Muscle layer of duodenum (tissue), 2 donors: ENCODE data around the gene PPL.
"Not testable (repeated sequence)": the region's sequence is repeated elsewhere in the genome, so short reads cannot be mapped to it uniquely, and the experiment has no call there.

ENCODE experiments used
- H3K27ac ChIP-seq: one replicate; pipeline ENCODE4 v1.7.0; 2013; ENCODE audit warnings: mild to moderate bottlenecking, low read length
- H3K27me3 ChIP-seq: one replicate; pipeline ENCODE4 v1.7.0; 2013; ENCODE audit warnings: low read depth, mild to moderate bottlenecking, control low read depth, low read length
- H3K36me3 ChIP-seq, 2 donors: one replicate each; pipeline ENCODE4 v1.7.0; 2013; ENCODE audit warnings: low read length in 2 of 2, control low read depth in 1 of 2, mild to moderate bottlenecking in 1 of 2; ENCODE audit not compliant: insufficient read depth in 2 of 2, control insufficient read depth in 1 of 2
- H3K4me1 ChIP-seq, 2 donors: one replicate each; pipeline ENCODE4 v1.7.0; 2013; ENCODE audit warnings: low read length in 2 of 2, mild to moderate bottlenecking in 2 of 2, control low read depth in 1 of 2, moderate library complexity in 1 of 2; ENCODE audit not compliant: insufficient read depth in 2 of 2, control insufficient read depth in 1 of 2
- H3K4me3 ChIP-seq, 2 donors: one replicate each; pipeline ENCODE4 v1.7.0; 2013; ENCODE audit warnings: low read length in 2 of 2, low read depth in 1 of 2, mild to moderate bottlenecking in 1 of 2
- H3K9me3 ChIP-seq, 2 donors: one replicate each; pipeline ENCODE4 v1.7.0; 2013; ENCODE audit warnings: low read length in 2 of 2, control low read depth in 1 of 2, mild to moderate bottlenecking in 1 of 2; ENCODE audit not compliant: control insufficient read depth in 1 of 2
- donor health status: healthy.

PPL gene

DNA sequence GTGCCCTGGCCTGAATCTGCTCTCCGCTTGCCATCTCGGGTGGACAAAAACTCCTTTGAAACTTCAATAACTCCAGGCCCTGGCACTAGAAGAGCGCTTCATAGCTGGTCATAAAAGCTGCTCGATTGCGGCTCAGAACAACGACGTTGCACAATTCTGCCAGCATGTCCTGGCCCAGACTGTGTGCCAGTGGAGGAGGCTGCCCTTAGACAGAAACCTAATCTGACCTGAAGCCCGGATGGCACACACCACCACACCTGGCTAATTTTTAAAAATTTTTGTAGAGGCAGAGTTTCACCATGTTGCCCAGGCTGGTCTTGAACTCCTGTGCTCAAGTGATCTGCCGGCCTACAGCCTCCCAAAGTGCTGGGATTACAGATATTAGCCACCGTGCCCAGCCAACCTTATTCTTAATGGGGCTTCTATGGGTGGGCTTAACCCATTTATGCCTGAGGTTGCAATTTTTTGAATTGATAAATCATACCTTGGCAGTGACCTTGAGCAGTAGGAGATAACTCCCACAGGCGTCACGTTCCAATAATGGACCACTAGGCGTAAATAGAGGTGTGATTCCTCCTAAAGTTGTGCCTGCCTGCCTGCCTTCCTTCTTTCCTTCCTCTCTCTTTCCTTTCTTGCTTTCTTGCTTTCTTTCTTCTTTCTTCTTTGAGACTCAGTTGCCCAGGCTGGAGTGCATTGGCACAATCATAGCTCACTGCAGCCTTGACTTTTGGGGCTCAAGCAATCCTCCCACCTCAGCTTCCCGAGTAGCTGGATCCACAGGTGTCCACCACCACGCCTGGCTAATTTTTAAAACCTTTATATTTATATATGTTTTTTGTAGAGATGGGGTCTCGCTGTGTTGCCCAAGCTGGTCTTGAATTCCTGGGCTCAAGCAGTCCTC, 1.1 kb upstream of the PPL start:
- no peaks in the 10 kb centered on the region for H3K9me3 ChIP-seq

GRCh38 chr16:4936181-4936990, 562 bp downstream of the PPL start:
- no peaks in the 10 kb centered on the region for H3K9me3 ChIP-seq
- no peaks in the 10 kb centered on the region for H3K27me3 ChIP-seq
- H3K4me1 ChIP-seq: peaks cover 0 to 21% of the 10 kb centered on the region in 2 donors
- no peak overlapping the region for H3K27ac ChIP-seq
- no peaks in the 10 kb centered on the region for H3K36me3 ChIP-seq
- peak overlapping the region; percentile 69 to 74 for H3K4me3 ChIP-seq

More for the DNA sequence above, 1.1 kb upstream of the PPL start:
- peak overlapping the region in 1 of 2 donors; percentile 74 for H3K4me3 ChIP-seq
- peak overlapping the region; percentile 56 for H3K27ac ChIP-seq
- H3K4me1 ChIP-seq: peaks cover 0 to 29% of the 10 kb centered on the region in 2 donors
- no peaks in the 10 kb centered on the region for H3K36me3 ChIP-seq
- no peaks in the 10 kb centered on the region for H3K27me3 ChIP-seq

DNA sequence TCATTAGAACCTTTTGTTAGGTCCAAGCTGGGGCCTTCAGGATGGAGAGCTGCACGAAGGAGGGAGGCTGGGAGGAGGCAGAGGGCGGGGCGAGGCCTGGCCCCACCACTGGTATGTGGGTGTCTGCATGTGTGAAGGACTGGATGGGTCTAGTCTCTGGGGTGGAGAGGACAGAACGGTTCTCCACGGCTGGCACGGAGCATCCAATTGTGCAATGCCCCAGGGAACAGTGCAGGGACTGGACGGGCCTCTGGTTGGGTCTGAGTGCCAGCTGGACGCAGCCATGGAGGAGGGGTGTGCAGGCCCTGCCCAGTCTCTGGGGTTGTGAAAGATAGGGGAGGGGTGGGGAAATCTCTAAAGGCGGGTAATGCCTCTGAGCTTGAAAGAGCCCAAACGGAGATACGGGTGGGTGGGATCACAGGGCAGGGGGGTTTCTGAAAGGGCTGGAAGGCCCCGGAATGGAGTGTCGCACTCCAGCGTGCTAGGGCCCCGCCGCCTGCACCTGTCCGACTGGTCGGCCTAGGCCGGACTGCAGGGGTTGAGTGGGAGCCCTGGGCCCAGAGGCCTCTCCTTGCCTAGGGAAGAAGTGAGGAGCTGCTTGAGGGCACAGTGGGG, 1.6 kb downstream of the PPL start:
- H3K36me3 ChIP-seq: no peaks in the 10 kb centered on the region
- no peaks in the 10 kb centered on the region for H3K9me3 ChIP-seq
- H3K27ac ChIP-seq: no peak overlapping the region
- peaks cover 0 to 21% of the 10 kb centered on the region in 2 donors for H3K4me1 ChIP-seq
- no peaks in the 10 kb centered on the region for H3K27me3 ChIP-seq
- H3K4me3 ChIP-seq: peak overlapping the region; percentile 69 to 74

- H3K9me3 ChIP-seq: no peaks in the 10 kb centered on the region
- H3K4me1 ChIP-seq: peaks cover 0 to 21% of the 10 kb centered on the region in 2 donors
- no peak overlapping the region for H3K27ac ChIP-seq
- H3K36me3 ChIP-seq: no peaks in the 10 kb centered on the region
- no peaks in the 10 kb centered on the region for H3K27me3 ChIP-seq
- no peak overlapping the region for H3K4me3 ChIP-seq
Measured at GRCh38 chr16:4934591-4934990, 2.4 kb downstream of the PPL start.

DNA sequence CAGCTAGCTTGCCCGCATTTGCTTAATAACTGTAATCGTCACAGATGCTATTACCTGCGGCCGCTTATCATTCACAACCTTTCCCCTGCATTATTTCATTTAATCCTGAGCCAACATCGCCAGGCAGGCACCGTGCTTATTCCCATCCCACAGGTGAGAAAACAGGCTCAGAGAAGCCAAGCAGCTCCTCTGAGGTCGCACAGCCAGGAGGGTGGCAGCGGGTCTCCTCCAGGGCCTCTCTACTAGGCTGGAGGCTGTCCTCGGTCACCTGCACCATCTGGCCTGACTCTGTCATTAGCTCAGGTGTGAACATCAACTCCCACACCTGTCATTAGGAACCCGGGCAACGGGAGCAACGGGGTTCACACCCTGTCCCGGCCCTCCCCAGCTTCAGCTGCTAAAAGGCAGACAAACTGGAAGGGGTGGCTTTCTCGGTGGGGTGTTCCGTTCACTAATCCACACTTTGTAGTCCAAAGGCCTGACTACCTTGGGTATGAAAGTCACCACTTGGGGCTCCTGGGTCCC, 3.0 kb downstream of the PPL start:
- Histone ChIP-seq H3K27ac (no peak overlapping the region), H3K9me3 (no peaks in the 10 kb centered on the region), H3K4me1 (peaks cover 0 to 21% of the 10 kb centered on the region in 2 donors), H3K36me3 (no peaks in the 10 kb centered on the region), H3K4me3 (no peak overlapping the region), H3K27me3 (no peaks in the 10 kb centered on the region)

DNA sequence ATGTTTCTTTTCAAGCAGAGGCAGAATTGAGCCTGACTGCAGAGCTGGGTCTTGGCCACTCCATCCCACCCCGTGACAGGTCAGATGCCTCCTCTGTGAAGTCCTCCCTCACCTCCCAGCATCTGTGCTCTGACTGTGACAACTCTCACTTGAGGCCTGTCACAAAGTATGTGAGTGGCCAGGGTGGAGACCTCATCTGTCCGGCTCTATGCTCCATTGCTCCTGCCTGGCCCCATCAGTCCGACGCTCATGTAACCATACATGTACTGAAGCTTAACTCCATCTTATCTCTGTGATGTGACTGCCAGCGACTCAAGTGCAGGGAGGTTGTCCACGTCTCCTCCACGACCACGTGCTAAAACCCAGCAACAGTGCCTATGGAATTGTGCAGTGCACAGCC, 3.5 kb downstream of the PPL start:
- Histone ChIP-seq H3K4me1 (peaks cover 0 to 21% of the 10 kb centered on the region in 2 donors), H3K27ac (no peak overlapping the region), H3K36me3 (no peaks in the 10 kb centered on the region), H3K4me3 (no peak overlapping the region), H3K27me3 (no peaks in the 10 kb centered on the region), H3K9me3 (no peaks in the 10 kb centered on the region)

DNA sequence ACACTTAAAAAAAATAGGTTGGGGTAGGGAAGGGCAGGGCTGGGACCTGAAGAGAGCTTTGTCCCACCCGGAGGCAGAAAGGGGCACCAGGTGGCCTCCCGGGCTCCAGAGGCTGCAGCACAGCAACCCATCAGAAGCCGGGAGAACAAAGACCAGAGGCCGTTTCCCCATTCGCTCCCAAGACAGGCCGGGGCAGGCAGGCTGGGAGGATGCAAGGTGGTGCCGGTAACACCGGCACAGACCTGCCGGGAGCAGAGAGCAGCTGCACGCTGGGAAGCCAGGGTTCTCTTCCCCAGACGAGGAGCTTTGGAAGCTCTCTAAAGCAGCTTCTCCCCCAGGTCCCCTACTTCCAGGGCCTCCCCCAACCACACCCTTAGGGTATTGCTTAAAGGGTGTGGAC, 5.6 kb downstream of the PPL start:
- H3K27ac ChIP-seq: no peak overlapping the region

GRCh38 chr16:4929619-4930018, 7.3 kb downstream of the PPL start:
- not testable (repeated sequence) for H3K9me3 ChIP-seq, H3K4me3 ChIP-seq, H3K4me1 ChIP-seq, H3K27me3 ChIP-seq, H3K27ac ChIP-seq, H3K36me3 ChIP-seq

More for the DNA sequence above, 5.6 kb downstream of the PPL start:
- Histone ChIP-seq H3K4me3 (no peak overlapping the region), H3K9me3 (peaks cover 9% of the 10 kb centered on the region in 2 donors), H3K36me3 (peaks cover 5% of the 10 kb centered on the region in 2 donors), H3K4me1 (peaks cover 0 to 8% of the 10 kb centered on the region in 2 donors), H3K27me3 (no peaks in the 10 kb centered on the region)

DNA sequence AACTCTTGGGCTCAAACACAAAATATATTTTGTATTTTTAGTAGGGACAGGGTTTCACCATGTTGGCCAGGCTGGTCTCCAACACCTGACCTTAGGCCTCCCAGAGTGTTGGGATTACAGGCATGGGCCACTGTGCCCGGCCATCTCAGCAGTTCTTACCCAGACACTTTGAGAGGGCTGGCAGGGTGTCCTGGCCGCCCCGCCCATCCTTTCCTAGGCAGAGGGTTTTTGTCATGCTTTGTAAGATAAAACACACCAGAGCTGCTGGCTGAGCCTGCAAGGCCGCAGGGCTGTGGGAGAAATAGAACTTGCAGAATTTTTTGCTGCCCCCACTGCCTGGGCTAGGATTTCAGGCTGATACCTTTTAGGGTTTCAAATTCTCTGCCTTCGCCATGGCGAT, 8.7 kb downstream of the PPL start:
- Histone ChIP-seq H3K27ac (no peak overlapping the region), H3K27me3 (no peaks in the 10 kb centered on the region), H3K36me3 (peaks cover 5% of the 10 kb centered on the region in 2 donors), H3K9me3 (peaks cover 9% of the 10 kb centered on the region in 2 donors), H3K4me1 (peaks cover 4 to 6% of the 10 kb centered on the region in 2 donors), H3K4me3 (no peak overlapping the region)

GRCh38 chr16:4927661-4928060, 9.3 kb downstream of the PPL start:
- Histone ChIP-seq H3K36me3 (peaks cover 5% of the 10 kb centered on the region in 2 donors), H3K4me3 (no peak overlapping the region), H3K9me3 (peaks cover 9% of the 10 kb centered on the region in 2 donors), H3K27me3 (no peaks in the 10 kb centered on the region), H3K4me1 (peaks cover 4 to 5% of the 10 kb centered on the region in 2 donors), H3K27ac (no peak overlapping the region)

DNA sequence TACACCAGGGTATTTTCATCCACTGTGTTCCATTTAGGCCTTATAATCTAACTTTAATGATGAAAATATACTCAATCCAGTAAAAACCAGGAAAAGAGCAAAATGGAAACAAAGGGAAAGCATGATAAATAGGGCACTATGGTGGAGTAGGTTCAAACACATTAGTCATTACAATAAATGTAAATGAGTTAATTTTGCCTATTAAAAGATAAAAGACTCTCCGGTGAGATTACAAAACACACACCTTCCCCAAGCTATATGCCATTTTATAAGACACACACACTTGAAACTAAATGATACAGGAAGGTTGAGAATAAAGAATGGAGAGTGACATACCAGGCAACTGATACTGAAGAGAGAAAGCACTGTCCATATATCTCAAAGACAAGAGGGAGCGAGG, 10.0 kb downstream of the PPL start:
- no peak overlapping the region for H3K27ac ChIP-seq
- peaks cover 4 to 5% of the 10 kb centered on the region in 2 donors for H3K4me1 ChIP-seq
- H3K27me3 ChIP-seq: no peaks in the 10 kb centered on the region
- H3K4me3 ChIP-seq: no peak overlapping the region
- H3K9me3 ChIP-seq: peaks cover 9% of the 10 kb centered on the region in 2 donors
- peaks cover 5% of the 10 kb centered on the region in 2 donors for H3K36me3 ChIP-seq
